Endodermal cell (in vitro differentiated cells): ENCODE data around the gene FIBCD1. TPM values are rescaled to one million over a fixed set of nuclear protein-coding genes. Genes with fewer than 3 reads are reported as not detected.
A peak's percentile ranks its signal among the peaks of the same experiment; 100 is the strongest.

ENCODE experiments used
- DNase-seq: peaks from one replicate; pipeline ENCODE4 v3.0.0-alpha.2; 2017
- H3K27ac ChIP-seq: 2 replicates; pipeline ENCODE4 v1.5.1; 2013; ENCODE audit warnings: mild to moderate bottlenecking, low read depth, low read length, moderate library complexity
- H3K27me3 ChIP-seq: 2 replicates; pipeline ENCODE4 v1.6.1; 2013; ENCODE audit warnings: mild to moderate bottlenecking, low read length, moderate library complexity; ENCODE audit not compliant: insufficient read depth, control insufficient read depth, poor library complexity, severe bottlenecking
- H3K36me3 ChIP-seq: 2 replicates; pipeline ENCODE4 v1.7.0; 2013; ENCODE audit warnings: mild to moderate bottlenecking, low read length, moderate library complexity; ENCODE audit not compliant: control insufficient read depth, insufficient read depth
- H3K4me1 ChIP-seq: one replicate; pipeline ENCODE4 v1.7.0; 2013; ENCODE audit warnings: low read length; ENCODE audit not compliant: control insufficient read depth, insufficient read depth
- H3K4me3 ChIP-seq: 2 replicates; pipeline ENCODE4 v1.5.1; 2013; ENCODE audit warnings: mild to moderate bottlenecking, low read length, moderate library complexity
- H3K9ac ChIP-seq: 2 replicates; pipeline ENCODE4 v1.6.1; 2013; ENCODE audit warnings: mild to moderate bottlenecking, low read length, moderate library complexity; ENCODE audit not compliant: poor library complexity, severe bottlenecking; ENCODE audit errors: extremely low read depth
- H3K9me3 ChIP-seq: 2 replicates; pipeline ENCODE4 v1.6.1; 2013; ENCODE audit warnings: mild to moderate bottlenecking, low read length, moderate library complexity; ENCODE audit not compliant: control insufficient read depth
- H3K27ac Mint-ChIP-seq: 2 replicates; pipeline ENCODE4 v1.8.0; 2020; ENCODE audit warnings: mixed read lengths
- H3K27me3 Mint-ChIP-seq: 2 replicates; pipeline ENCODE4 v1.8.0; 2021; ENCODE audit warnings: mild to moderate bottlenecking, mixed read lengths; ENCODE audit not compliant: insufficient read depth
- H3K36me3 Mint-ChIP-seq: 2 replicates; pipeline ENCODE4 v1.8.0; 2020; ENCODE audit warnings: low read depth, mixed read lengths
- H3K4me1 Mint-ChIP-seq: 2 replicates; pipeline ENCODE4 v1.8.0; 2020; ENCODE audit warnings: mixed read lengths
- H3K4me3 Mint-ChIP-seq: 2 replicates; pipeline ENCODE4 v1.8.0; 2020; ENCODE audit warnings: mild to moderate bottlenecking, moderate library complexity, mixed read lengths
- H3K9me3 Mint-ChIP-seq: 2 replicates; pipeline ENCODE4 v1.8.0; 2020; ENCODE audit warnings: mild to moderate bottlenecking, mixed read lengths
- CTCF ChIP-seq: fragments of 200-600 bp; sonication (generic); conservative IDR thresholded peaks from 2 replicates; pipeline ENCODE4 v1.5.0; 2021; ENCODE audit warnings: antibody characterized with exemption, mild to moderate bottlenecking
- WGBS, 2 experiments: methylation state at CpG; one replicate each; pipeline versions ENCODE4 v1.1.5 to v1.1.7; 2013; ENCODE audit warnings: missing lambda C conversion rate in 2 of 2, mixed read lengths in 1 of 2; ENCODE audit not compliant: insufficient coverage in 1 of 2, insufficient read length in 1 of 2; 5-methylcytosine and 5-hydroxymethylcytosine counted together
- total RNA-seq, 2 donors: library from RNA; stranded (reverse); fragmentation: NEBNext Ultra II Directional in 1 of 2; extraction: Animal tissue kit (Norgen Biotek cat#: 25700) in 1 of 2; gene quantifications; 2 replicates in 1 of 2; 3 replicates in 1 of 2; pipeline ENCODE4 v1.2.1, GENCODE V29; 2021

Gene FIBCD1
- total RNA-seq, 2 donors from 2014 or later = 2.8 to 3.7 TPM

- Histone ChIP-seq H3K27me3 (no peaks in the 10 kb centered on the region), H3K36me3 (peaks cover 67% of the 10 kb centered on the region), H3K9ac (no peak overlapping the region), H3K9me3 (no peaks in the 10 kb centered on the region), H3K4me1 (no peaks in the 10 kb centered on the region), H3K27ac (no peak overlapping the region), H3K4me3 (no peak overlapping the region)
- no peaks in the 10 kb centered on the region for H3K9me3 Mint-ChIP-seq
- no peak for TF ChIP-seq CTCF
- 93 to 98% methylated on average over 9 of the region's 9 CpGs for WGBS, 2 experiments
- H3K27ac Mint-ChIP-seq = no peak overlapping the region
- DNase-seq = no peak
- H3K4me3 Mint-ChIP-seq = no peak overlapping the region
- peaks cover 2% of the 10 kb centered on the region for H3K4me1 Mint-ChIP-seq
- H3K36me3 Mint-ChIP-seq = peaks cover 75% of the 10 kb centered on the region
- no peaks in the 10 kb centered on the region for H3K27me3 Mint-ChIP-seq
Observed at GRCh38 chr9:130872508-130872907, 66.5 kb downstream of the FIBCD1 start.

GRCh38 chr9:130872093-130872492 is 67.0 kb downstream of the FIBCD1 start:
- H3K36me3 ChIP-seq = peaks cover 67% of the 10 kb centered on the region
- WGBS, 2 experiments = 96 to 99% methylated on average over 13 to 15 of the region's 15 CpGs

GRCh38 chr9:130871395-130872062 is 67.5 kb downstream of the FIBCD1 start:
- H3K9ac ChIP-seq = no peak overlapping the region
- Mint-ChIP-seq H3K36me3 (peaks cover 74% of the 10 kb centered on the region), H3K27me3 (no peaks in the 10 kb centered on the region), H3K4me1 (peaks cover 2% of the 10 kb centered on the region), H3K4me3 (no peak overlapping the region), H3K9me3 (no peaks in the 10 kb centered on the region), H3K27ac (peak overlapping the region; percentile 62)
- no peaks in the 10 kb centered on the region for H3K27me3 ChIP-seq
- TF ChIP-seq CTCF = no peak
- 91 to 94% methylated on average over 10 of the region's 10 CpGs for WGBS, 2 experiments
- DNase-seq = no peak
- no peak overlapping the region for H3K4me3 ChIP-seq
- peaks cover 67% of the 10 kb centered on the region for H3K36me3 ChIP-seq
- no peaks in the 10 kb centered on the region for H3K4me1 ChIP-seq
- H3K27ac ChIP-seq = no peak overlapping the region
- no peaks in the 10 kb centered on the region for H3K9me3 ChIP-seq

More at GRCh38 chr9:130872093-130872492, 67.0 kb downstream of the FIBCD1 start:
- Histone ChIP-seq H3K27ac (no peak overlapping the region), H3K27me3 (no peaks in the 10 kb centered on the region), H3K9ac (no peak overlapping the region), H3K9me3 (no peaks in the 10 kb centered on the region), H3K4me3 (no peak overlapping the region), H3K4me1 (no peaks in the 10 kb centered on the region)
- Mint-ChIP-seq H3K27ac (no peak overlapping the region), H3K4me1 (peaks cover 2% of the 10 kb centered on the region), H3K9me3 (no peaks in the 10 kb centered on the region), H3K36me3 (peaks cover 75% of the 10 kb centered on the region), H3K4me3 (no peak overlapping the region), H3K27me3 (no peaks in the 10 kb centered on the region)
- no peak for DNase-seq
- TF ChIP-seq CTCF = no peak
